Lower leg skin (tissue), 3 donors: ENCODE results near the gene CDH18.

Source experiments
- POLR2A ChIP-seq, 2 donors: fragments of 450-650 bp; IDR thresholded peaks; one replicate each; pipeline ENCODE4 v1.6.1; 2016 to 2017; ENCODE audit warnings: antibody characterized with exemption in 2 of 2, mild to moderate bottlenecking in 1 of 2, moderate library complexity in 1 of 2
- TF ChIP-seq, protein P1 (sequence below), 3 donors: fragments of 450-650 bp; IDR thresholded peaks; one replicate each; pipeline ENCODE4 v1.5.1; 2016; ENCODE audit warnings: antibody characterized with exemption in 3 of 3, mild to moderate bottlenecking in 3 of 3, moderate library complexity in 2 of 3

DNA sequence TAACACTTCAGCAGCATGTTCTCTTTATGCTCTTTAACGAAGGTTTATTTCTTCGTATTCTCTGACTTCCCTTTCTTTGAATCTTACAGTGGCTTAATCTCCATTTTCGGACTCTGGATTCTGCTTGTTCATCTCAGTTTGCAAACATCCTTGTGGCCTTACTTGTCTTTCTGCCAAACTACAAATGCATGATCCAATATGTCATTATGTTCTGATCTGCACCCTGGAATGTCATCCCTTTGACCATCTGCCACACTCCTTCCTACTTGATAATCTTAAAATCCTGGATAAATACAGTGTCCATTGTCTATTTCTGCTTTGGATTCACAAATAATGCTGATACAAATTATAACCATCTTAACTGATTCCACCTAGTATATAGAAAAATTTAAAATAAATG lies 499.2 kb downstream of the CDH18 start:
- TF ChIP-seq, protein P1, sequence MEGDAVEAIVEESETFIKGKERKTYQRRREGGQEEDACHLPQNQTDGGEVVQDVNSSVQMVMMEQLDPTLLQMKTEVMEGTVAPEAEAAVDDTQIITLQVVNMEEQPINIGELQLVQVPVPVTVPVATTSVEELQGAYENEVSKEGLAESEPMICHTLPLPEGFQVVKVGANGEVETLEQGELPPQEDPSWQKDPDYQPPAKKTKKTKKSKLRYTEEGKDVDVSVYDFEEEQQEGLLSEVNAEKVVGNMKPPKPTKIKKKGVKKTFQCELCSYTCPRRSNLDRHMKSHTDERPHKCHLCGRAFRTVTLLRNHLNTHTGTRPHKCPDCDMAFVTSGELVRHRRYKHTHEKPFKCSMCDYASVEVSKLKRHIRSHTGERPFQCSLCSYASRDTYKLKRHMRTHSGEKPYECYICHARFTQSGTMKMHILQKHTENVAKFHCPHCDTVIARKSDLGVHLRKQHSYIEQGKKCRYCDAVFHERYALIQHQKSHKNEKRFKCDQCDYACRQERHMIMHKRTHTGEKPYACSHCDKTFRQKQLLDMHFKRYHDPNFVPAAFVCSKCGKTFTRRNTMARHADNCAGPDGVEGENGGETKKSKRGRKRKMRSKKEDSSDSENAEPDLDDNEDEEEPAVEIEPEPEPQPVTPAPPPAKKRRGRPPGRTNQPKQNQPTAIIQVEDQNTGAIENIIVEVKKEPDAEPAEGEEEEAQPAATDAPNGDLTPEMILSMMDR (IDR thresholded peaks at IDR 0.05) = no peak
- TF ChIP-seq POLR2A (IDR thresholded peaks at IDR 0.05) = no peak
